HG02759 (cell line): ENCODE measurements around the gene HEG1.

Experiments used
- ATAC-seq: cut with Tn5 transposase; IDR thresholded peaks from one replicate; pipeline ENCODE4 v1.9.1; 2021; ENCODE audit warnings: mild to moderate bottlenecking, moderate library complexity; ENCODE audit not compliant: unreplicated experiment

The HEG1 gene

GRCh38 chr3:124918524-124918923 is 137.3 kb downstream of the HEG1 start:
- ATAC-seq = no peak

GRCh38 chr3:124916837-124917409 is 138.9 kb downstream of the HEG1 start:
- ATAC-seq = no peak
